ENCODE measurements around the gene NHLRC1.
"Not testable (repeated sequence)": the region's sequence is repeated elsewhere in the genome, so short reads cannot be mapped to it uniquely, and the experiment has no call there.

NHLRC1 gene

GRCh38 chr6:18122128-18123093 is at the start of gene NHLRC1:
NHLRC1 (minus strand) TSS chr6:18122677; CDS start chr6:18122606, 71 bp downstream.
- DNase-seq (ENCODE audit: low read depth) = peak; percentile 56

- DNase-seq (ENCODE audit: low read depth) = no peak
Observed at GRCh38 chr6:18171871-18172270, 49.4 kb upstream of the NHLRC1 start.

- DNase-seq (ENCODE audit: low read depth) = no peak
Observed at GRCh38 chr6:18168264-18168663, 45.8 kb upstream of the NHLRC1 start.

GRCh38 chr6:18166312-18167036 is 44.0 kb upstream of the NHLRC1 start:
- DNase-seq (ENCODE audit: low read depth) = no peak

GRCh38 chr6:18165751-18166150 is 43.3 kb upstream of the NHLRC1 start:
- no peak for DNase-seq (ENCODE audit: low read depth)

GRCh38 chr6:18162401-18162800 is 39.9 kb upstream of the NHLRC1 start:
- DNase-seq (ENCODE audit: low read depth) = no peak

GRCh38 chr6:18161431-18161830 is 39.0 kb upstream of the NHLRC1 start:
- DNase-seq (ENCODE audit: low read depth) = no peak

GRCh38 chr6:18160911-18161310 is 38.4 kb upstream of the NHLRC1 start:
- DNase-seq (ENCODE audit: low read depth) = no peak

- DNase-seq (ENCODE audit: low read depth) = peak; percentile 40
Observed at GRCh38 chr6:18155864-18156421, 33.5 kb upstream of the NHLRC1 start.

- DNase-seq (ENCODE audit: low read depth) = peak; percentile 97
Observed at GRCh38 chr6:18155150-18155863, 32.8 kb upstream of the NHLRC1 start, which contains the start of gene KDM1B. KDM1B (plus strand) TSS chr6:18155422; CDS start chr6:18159896, 4,474 bp downstream.

GRCh38 chr6:18154507-18155149 is 32.2 kb upstream of the NHLRC1 start, which contains the start of gene TPMT:
TPMT (minus strand) TSS chr6:18155077; CDS start chr6:18149127, 5,950 bp downstream.
- no peak for DNase-seq (ENCODE audit: low read depth)

GRCh38 chr6:18153311-18153703 is 30.8 kb upstream of the NHLRC1 start:
- DNase-seq (ENCODE audit: low read depth) = no peak

- no peak for DNase-seq (ENCODE audit: low read depth)
Observed at GRCh38 chr6:18151801-18152200, 29.3 kb upstream of the NHLRC1 start.

GRCh38 chr6:18151391-18151790 is 28.9 kb upstream of the NHLRC1 start:
- DNase-seq (ENCODE audit: low read depth) = not testable (repeated sequence)

- DNase-seq (ENCODE audit: low read depth) = no peak
Observed at GRCh38 chr6:18148304-18149025, 26.0 kb upstream of the NHLRC1 start.

GRCh38 chr6:18147616-18148015 is 25.1 kb upstream of the NHLRC1 start:
- no peak for DNase-seq (ENCODE audit: low read depth)

GRCh38 chr6:18147160-18147559 is 24.7 kb upstream of the NHLRC1 start:
- no peak for DNase-seq (ENCODE audit: low read depth)

- no peak for DNase-seq (ENCODE audit: low read depth)
Observed at GRCh38 chr6:18142591-18142861, 20.0 kb upstream of the NHLRC1 start.

GRCh38 chr6:18141805-18142590 is 19.5 kb upstream of the NHLRC1 start:
- no peak for DNase-seq (ENCODE audit: low read depth)

All from activated T-helper 9 cell treated with anti-CD3 and anti-CD28 coated beads, Interleukin-2, amount 50 U/mL, for 16 hours (primary cell).